Stimulated activated CD8-positive, alpha-beta memory T cell treated with anti-CD3 and anti-CD28 coated beads, Interleukin-4, amount 100 ng/mL, for 24 hours (primary cell): ENCODE data around the gene DNAH10.

Experiments
- DNase-seq: peaks from one replicate; pipeline ENCODE4 v3.0.0-alpha.2; 2020; ENCODE audit warnings: low read depth

DNAH10 gene

DNA sequence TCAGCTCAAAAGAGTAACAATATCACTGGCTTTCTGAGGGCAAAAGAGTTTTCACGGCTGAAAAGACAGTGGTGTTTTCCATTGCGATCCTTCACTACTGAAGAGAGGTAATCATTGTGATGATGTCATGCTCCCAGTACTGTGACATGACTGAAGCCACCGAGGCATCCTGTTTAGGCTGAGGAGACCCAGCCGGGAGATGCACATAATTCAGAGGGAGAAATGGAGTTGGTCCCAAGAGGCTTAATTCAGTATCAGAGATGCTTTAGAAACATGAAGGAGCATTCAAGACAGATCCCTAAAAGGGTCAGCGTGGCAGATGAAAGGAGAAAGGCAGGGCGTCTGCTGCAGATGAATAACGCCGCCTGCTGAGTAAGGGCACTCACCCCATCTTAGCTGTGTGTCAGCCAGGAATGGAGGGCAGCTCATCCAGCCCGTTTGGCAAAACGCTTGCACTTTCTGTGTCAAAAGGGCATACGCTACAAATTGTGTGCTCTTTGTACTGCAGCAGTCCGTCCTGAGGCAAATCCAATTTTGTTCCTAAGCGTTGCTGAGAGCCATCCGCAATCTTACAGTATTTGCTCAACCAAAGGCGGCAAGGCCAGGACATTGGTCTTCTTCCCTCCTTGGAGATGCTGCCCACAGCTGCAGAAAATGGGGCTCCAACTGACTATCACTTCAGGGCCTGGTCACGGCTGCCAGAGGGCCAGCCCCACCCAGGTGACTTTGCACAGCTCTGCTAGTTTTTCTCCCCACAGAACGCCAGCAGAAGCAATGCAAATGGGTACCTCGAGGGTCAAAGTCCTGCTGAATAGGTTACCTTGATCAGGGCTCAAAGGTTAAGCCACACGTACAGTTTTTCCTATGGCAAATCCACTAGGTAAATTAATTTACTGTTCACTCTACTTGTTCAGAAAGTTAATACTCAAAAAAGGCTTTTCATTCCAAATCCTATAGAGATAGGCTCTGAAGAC is 187.0 kb downstream of the DNAH10 start:
- no peak for DNase-seq

DNA sequence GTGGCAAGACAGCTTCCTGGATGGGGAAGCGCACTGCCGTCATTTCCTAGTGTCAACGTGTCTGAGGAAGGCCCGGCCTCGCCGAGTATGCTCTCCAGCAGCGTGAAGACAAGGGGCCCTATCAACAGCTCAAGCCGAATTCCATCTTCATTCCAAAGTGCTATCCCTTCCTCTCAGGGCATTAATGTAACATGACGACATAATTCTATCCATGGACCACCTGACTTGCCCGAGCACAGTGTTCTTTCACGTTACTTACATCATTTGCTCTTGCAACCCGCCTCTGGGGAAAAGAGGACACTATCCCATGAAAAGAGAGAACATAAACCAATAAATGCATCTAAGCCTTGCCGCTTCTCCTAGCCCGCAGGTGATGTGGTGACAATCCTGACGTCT is 187.7 kb downstream of the DNAH10 start:
- DNase-seq = no peak

DNA sequence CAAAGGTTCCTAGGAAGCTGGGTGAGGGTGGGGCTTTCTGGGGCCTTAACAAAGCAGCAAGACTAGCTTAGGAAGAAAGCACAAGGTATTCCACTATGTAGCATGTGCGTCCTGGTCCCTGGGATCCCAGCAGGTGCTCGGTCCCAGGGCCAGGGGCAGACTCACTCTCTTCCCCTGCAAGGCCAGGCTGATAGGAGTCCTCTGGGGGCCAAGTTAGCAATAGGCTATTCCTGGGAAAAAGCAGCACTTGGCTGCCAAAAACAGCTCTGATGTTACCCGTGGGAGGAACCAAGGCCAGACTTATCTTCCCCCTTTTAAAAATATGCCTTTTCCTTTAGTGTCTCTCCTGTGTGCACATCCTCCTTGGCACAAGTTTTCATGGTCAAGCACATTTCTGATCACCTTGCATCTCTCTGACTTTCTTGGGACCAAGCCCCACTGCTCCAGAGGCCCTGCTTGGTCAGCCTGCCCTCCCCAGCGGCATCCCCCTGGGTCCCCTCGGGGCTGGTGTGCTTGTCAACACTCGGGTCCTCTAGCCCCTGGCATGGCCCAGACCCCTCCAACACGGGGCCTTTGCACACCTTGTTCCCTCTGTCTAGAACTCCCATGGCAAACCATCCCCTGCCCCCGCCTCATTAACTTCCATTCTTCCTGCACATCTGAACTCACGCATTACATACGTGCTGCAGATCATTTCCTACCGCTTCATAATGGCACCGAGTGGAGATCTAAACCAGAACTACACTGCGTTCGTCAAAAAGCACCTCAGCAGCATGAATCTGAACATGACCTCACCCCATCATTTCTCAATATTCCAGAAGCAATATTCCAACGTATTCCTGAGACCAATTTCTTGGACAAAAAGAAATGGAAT is 188.6 kb downstream of the DNAH10 start:
- DNase-seq = no peak

DNA sequence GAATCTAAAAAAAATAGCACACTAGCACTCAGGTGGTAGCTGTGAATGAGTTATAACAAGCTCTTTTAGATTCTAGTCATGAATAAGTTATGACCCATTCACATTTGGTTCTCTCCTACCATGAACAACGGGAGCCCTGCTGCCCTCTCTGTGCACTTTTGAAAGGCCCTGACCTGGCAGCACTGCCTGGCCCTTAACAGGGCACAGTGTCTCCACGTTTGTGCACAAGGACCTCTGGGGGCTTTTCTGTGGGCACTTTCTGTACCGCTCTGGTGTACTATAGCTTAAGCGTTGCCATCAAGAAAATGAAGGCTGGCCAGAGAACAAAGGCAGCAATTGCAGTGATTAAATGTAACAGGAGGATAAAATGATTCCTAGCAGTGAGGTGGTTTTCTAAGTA is 189.4 kb downstream of the DNAH10 start:
- no peak for DNase-seq

DNA sequence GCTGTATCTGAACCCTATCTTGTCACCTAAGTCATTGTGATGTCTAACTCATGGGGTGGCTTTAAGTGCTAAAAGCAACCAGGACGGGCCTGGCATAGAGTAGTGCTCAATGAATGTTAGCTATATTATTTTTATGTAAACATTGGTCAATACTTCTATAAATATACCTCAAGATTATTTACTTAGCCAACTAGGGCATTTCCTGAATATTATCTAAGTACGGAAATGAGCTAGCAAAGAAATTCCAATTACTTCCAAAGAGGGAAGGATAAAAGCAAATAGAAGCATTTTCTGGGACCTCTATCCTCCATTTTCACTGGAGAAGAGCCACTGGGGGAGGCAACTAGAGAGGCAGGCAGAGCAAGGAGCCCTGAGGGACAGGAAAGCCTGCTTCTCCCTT is 189.9 kb downstream of the DNAH10 start:
- DNase-seq = no peak

DNA sequence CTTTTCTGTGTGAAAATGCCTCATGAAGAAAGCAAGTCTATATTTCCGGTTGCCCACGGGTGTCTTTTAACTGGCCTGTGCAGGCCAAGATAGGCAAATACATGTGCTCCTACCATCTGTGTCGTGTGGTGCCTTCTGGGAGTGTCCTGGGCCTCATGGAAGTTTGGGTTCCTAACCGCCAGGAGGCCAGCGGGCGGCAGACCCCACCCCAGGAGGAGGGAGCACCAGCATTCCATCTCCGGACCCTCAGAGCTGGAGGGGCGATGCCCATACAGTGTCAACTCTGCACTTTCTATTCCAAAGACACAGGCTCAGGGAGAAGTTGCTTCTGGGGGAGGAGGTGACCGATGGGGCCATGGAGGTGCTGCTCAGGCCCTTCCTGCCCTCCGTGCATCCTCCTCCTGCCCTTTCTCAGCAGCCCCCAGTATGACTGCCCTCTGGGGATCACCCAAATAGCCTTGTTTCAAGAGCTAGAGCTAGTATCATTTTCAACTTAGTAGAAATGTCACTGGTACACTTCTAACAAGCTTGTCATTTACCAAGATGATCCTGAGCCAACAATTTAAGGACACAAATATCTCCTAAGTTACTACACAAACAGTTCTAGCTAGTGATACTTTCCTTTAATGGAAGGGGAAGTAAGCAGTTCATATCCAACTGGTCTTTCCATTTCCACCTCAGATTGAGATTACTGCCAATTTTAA is 192.7 kb downstream of the DNAH10 start:
- no peak for DNase-seq

DNA sequence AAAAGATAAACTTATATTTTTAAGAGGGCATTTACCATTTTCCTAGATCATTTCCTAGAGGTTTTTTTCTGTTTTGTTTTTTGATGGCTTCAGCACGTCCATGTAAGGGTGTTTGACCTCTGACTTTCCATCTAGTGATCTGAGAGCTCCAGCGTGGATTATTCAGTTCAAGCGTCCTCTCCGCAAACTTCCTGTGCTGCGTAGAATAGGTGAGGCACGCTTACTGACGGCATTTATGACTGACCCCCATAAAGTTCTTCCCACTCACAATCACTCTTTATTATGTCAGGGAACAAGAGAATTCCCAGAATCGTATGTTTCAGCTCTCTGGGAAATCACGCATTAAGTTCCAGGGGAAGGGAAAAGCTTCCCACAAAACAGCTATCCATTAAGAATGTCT is 194.1 kb downstream of the DNAH10 start:
- no peak for DNase-seq

DNA sequence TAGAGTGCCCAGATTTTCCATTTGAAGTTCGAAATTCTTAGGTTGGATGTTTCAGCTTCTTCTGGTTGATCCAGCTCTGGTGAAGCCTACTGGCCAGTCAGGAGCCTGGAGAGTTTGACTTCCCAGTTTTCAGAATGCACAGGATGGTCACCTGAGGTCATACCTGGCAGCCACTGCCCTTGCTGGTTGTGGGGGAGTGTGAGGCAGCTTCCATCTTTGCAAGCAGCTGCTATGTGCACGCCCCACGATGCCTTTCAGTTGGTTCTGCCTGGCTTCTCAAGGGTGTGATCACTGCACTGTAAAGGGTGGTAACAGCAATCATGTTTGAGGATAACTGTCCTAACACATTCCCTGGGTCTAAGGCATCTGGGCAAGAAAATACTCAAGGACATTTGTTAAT is 195.1 kb downstream of the DNAH10 start:
- no peak for DNase-seq

DNA sequence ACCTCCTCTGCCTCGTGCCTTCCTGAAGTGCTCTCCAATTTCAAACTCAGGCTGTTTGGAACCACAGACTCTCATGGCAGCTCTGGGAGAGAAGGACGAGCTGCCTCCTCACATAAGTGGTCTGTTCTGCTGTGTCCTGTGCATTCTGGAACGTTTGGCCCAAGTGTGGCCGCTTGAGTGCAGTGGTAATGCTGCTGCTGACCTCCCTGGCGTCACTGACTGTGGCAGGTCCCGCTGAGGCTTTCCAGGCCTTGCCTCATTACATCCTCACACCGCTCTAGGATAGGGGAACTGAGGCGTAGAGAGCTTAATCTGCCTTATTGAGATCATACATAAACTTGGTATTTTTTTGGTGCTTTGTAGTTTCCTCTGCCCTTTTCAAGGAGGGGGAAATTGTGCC is 196.4 kb downstream of the DNAH10 start:
- no peak for DNase-seq

DNA sequence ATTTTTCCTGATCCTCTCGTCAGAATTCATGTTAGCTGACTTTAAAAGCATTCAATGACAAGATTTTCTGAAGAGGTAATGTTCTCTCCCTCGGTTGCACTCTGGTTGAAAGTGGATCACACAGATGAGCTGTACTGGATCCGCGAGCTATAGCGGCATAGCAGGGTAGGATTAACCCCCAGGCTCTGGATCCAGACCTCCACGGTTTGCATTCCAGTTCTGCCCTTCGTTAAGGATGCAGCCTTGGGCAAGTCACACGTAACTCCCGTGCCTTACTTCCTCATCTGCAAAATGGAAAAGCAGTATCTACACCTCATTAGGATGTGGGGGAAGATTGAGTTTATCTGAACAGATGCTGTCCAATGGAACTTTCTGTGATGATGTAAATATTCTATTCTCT is 196.8 kb downstream of the DNAH10 start:
- no peak for DNase-seq

DNA sequence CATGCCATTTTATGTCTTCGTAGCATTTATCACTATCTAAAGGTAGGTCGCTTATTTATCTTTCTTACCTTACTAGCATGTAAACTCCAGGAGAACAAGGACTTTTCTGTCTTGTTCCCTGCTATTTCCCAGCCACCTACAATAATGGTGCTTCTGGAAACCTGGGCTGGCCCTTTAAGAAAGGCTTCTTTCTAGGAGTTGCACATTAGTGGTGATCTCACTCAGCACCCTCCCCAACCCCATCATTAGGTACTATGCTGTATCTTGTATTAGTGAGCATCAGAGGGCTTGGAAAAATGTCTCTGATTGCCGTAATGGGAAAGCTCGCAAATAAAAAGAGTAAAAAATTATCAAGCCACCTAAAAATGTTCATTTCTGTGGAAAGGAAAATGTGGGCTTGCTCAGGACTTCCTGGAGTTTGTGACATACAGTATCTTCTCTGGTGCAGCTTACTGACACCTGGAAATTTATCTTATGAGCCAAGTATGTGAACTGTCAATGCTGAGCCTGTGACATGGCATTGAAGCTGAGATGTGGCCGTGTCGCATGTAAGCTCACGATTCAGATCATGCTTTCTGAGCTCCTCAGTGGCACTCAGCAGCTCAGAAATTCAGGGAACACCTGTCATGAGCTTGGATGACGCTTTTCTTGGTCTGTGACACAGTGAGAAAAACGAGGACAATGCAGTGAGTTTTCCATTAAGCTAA is 198.1 kb downstream of the DNAH10 start:
- DNase-seq = no peak

DNA sequence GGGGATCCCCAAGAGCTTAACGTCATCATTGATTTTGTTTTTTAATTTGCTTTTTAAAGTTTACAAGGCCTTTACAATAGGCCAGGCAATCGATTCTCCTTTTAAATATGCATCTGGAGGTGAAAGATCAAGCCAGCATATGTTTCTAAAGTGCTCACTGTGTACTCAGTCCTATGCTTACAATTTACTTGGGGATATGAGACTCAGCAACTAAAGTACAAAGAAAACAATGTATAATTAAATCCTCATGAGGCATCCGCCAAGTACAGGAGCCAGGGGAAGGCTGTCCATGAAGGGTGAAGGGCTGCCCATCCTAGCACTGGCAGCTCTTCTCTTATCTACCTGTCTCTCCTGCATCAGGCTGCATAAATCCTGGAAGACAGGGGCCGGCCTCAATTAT is 198.8 kb downstream of the DNAH10 start:
- DNase-seq = no peak

DNA sequence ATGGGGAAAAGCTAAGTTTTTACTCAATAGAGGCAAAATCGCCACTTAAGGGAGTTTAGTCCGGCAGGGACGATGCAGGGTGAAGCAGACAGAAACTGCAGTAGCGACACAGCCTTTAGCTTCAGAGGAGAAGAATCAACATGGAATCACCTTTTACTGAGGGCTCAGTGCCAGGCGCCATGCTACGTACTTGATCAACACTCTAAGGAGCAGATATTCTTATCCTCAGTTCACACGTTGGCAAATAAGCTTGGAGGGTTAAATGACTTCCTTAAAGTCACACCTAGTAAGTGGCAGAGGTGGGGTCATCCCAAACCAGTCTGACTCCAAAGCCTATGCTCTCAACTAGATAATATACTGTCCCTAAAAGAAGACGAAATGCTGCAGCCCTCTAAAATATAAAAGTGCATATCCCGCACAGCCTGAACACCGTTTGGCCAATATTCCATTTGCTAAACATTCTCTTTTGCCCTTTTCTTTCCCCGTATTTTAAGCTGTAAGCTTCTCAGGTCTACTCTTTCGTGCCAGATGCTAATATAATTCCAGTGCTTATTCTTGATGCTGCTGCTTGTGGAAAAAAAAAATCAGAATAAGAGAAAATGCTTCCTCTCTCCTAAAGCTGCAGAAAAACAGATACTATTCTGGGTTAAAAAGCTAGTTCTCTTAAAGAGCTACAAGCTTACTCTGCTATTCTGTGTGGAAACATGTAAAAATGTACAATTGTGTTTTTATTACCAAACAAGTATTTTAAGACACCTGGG is 199.7 kb downstream of the DNAH10 start:
- no peak for DNase-seq

DNA sequence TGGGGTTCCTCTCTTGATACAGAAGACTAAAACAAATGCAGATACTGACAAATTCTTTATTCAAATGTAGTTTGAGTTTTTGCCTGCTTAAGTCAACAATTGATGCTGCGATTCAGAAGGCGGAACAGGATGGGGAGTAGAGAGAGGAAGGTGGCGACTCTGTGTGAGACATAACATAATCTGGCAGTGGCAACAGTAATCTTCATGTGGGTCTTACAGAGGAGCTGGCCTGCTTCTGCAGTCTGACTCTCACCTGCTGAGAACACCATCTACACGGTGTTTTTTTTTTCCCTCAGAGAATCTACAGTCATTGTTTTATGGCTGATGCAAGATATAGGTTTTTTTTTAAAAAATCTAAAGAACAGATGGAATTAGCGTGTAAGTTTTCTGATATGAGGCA is 200.4 kb downstream of the DNAH10 start:
- DNase-seq = no peak

DNA sequence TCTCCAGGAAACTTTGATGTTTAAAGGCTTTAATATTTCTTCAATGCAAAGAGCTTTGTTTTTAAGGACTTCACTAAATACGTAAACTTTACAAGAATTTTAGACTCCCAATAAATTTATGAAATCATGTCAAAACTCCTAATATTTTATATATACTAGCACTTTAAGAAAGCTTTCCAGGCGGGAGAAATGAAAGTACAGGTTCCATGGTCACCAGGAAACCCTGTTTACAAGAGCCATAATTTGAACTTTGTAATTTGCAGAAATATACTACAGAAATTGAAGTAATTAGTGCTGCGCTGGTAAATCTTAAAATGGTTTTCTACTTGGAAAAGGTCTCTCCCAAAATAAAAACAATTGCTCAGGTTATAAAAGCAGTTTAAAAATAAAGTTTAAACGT is 201.7 kb downstream of the DNAH10 start:
- DNase-seq = no peak

DNA sequence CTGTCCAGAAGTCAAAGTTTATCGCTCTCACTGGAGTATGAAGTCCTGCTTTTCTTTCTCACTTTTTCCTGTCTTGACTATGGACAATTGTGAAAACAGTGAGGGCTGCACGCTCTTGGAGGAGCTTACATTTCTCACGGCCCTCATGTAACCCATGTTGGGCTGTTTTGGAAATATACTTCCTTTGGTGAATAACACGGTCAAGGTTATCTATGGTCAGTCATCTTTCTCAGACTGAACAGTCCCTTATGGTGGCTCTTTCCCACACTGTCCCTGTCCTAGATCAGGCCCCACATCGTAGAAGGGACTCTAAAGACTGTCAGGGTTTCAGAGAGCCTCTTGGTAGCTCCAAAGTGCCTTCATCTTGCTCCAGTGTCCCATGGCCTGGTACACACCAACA is 203.3 kb downstream of the DNAH10 start:
- no peak for DNase-seq

DNA sequence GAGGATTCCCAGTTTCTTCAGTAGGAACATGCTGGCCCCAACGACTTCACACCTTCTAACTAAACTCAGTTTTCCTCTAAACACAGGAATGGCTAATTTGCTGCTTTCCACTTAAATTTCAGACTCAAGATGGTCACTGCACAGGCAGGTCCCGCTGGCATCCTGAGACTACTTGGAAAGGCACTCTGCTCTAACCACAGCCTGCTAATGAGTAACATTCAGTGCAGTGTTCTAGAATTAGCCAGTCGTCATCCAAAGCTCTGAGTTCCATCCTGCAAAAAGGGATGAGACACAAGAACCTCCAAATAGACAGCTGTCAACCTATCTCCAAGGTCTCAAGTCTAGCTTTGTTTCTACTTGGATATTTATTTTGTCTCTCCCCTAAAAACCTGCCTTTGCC is 204.5 kb downstream of the DNAH10 start:
- no peak for DNase-seq

DNA sequence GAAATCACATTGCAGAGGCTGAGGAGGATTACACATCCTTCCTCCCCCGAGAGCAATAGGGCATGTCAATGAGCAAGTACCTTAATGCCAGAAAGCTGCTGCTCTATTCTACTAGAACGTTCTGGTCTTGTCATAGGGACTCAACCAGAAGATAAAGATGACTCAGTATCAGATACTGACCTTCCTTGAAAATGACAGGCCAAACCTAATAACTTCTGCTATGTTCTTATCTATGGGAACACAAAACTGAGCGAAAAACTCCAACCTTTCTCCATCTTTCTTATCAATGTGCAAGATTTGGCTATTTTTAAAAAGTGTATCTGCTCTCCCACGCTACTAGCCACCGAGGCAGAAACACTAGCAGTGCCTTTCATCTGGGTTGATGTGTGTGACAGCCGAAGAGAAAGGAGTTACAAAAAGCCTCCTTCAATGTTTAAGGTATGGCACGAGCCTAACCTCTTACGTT is 205.1 kb downstream of the DNAH10 start:
- no peak for DNase-seq

DNA sequence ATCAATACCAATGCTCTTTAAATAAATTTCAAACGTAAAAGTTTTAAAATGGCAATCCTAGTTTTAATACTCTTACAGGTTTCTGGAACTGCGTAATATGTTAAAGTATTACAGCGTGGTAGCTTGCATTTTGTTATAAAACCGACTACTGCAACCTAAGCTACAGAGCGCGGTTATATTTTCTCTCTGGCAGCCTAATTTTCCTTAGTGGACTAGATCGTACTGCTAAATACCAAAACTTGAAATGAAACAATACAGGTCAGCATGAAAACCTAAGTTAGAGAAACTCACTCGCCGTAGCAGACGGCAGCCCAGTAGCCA is 209.3 kb downstream of the DNAH10 start:
- no peak for DNase-seq

DNA sequence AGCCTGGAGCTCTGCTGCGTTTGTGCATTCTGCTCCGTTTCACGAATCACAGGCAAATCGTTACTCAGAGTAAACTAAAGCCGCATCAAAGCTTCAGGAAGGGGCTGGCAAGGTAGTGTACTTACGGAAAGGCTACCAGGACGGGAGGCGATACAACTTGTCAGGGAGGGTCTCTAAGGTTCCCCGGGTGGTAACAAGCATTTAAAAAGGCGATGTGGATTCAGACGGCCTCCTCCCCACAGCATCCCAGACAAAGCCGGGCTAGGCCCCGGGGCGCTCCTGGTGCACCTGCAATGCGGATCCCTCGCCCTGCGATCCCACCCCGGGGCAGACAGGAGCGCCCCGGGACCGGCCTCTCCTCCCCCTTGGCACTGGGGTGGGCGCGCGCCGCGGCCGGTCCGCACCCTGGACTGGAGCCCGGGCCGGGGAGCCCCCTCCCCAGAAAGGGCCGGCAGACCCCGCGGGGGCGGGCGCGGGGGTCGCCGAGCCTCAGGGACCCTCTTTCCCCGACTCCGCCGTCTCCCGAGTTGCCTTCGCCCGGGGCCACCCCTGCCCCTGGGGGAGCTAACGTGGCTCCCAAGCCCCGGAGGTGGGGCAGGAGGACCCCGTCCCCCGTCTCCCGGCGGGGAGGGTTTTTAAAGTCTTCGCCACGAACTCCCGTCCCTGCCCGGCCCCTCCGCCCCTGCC is 209.8 kb downstream of the DNAH10 start:
- DNase-seq = no peak
